HG03521 (cell line): ENCODE data around the gene ZNF195.
"Not testable (repeated sequence)": the region's sequence is repeated elsewhere in the genome, so short reads cannot be mapped to it uniquely, and the experiment has no call there.

Experiments
- ATAC-seq: cut with Tn5 transposase; IDR thresholded peaks from one replicate; pipeline ENCODE4 v1.9.1; 2021; ENCODE audit warnings: mild to moderate bottlenecking, moderate library complexity; ENCODE audit not compliant: unreplicated experiment

Gene ZNF195

DNA sequence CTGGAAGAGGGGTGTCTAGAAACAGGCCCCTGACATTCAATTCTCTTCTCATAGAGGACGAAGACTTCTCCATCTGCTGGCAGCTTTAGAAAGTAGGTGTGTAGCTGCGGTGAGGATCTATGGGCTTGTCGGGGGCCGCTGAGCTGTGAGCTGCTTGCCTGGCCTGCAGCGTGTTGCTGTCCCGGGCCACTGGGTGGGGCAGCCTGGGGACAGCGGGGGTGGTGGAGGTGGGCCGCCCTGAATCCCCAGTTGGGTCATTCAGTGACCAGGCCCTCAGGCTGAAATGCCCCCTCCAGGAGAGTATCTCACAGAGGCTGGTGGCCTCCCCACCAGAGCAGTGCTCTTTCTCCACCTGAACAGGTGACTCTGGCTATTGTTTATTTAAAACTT lies 23.9 kb upstream of the ZNF195 start:
- ATAC-seq, result not testable (repeated sequence)

DNA sequence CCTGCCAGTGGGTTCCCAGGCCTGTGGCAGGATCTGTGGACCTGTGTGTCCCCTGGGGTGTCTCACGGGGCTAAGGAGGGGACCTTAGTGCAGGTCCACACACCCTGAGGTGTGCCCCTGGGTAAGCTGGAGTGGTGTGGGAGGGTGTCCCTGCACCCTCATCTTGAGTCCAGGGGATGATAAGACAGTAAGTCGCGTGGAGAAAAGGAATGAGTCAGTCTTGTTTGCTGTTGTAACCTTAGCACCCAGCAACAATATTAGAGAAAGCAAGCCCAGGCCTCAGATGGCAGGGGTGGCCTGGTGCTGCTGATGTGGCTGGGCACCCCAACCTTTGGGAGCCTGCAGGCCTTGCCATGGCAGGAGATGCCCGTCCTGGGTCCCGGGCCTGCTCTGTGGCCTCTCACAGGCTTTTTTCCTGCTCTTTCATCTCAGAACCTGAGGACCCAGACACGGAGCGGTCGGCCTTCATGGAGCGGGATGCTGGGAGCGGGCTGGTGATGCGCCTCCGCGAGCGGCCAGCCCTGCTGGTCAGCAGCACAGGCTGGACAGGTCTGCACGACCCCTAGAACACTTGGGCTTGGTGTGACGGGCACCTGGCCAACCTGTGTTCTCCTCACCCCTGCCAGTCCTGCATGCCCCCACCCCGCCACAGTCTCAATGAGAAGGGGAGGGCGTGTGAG lies 23.4 kb upstream of the ZNF195 start:
- not testable (repeated sequence) for ATAC-seq

DNA sequence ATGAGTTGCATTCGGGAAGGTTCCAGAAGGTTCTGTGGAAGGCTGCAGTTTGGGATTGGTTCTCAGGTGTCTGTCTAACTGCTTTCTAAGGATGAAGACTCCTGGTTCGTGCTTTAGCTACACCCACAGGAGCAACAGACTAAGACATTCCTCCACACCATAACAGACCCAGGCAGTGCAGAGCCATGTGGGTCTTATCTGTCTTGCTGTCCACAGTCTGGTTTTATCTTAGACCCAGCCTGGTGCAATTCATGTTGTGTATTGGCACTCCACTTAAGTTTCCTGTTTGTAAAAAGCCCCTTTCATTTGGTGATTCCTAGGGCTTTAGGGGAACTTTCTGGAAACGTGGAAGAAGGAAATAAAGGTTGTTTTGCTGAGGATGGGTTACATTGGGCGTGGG lies 22.1 kb upstream of the ZNF195 start:
- ATAC-seq, result not testable (repeated sequence)

DNA sequence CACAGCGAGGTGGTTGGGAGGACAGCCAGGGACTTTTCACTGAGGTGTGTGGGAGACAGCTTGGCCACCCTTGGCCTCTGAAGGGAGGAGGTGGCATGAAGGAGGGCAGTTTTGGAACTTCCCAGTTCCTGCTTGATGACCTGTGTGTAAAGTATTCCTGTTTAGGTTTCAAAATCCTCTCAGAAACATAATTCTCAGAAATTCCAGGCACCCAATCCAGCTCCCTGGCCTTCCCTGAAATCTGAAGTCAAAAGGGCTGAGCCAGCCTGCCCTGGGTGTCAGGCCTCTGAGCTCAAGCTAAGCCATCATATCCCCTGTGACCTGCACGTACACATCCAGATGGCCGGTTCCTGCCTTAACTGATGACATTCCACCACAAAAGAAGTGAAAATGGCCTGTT lies 19.6 kb upstream of the ZNF195 start:
- ATAC-seq, result not testable (repeated sequence)

DNA sequence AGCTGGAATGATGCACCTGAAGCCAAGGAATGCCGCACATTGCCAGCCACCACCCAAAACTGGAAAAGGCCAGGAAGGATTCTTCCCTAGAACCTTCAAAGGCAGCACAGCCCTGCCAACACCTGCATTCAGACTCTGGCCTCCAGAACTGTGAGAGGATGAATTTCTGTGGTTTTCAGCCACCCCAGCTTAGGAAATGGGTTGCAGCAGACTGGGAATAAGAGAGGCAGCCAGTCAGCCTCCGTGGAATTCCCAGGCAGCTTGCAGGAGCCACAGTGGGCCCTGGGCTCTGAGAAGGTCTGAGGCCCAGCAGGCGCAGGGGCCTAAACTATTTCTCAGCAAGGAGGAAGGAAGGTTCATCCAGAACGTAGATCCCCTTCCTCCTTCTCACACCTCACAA lies 19.2 kb upstream of the ZNF195 start:
- ATAC-seq, result not testable (repeated sequence)

DNA sequence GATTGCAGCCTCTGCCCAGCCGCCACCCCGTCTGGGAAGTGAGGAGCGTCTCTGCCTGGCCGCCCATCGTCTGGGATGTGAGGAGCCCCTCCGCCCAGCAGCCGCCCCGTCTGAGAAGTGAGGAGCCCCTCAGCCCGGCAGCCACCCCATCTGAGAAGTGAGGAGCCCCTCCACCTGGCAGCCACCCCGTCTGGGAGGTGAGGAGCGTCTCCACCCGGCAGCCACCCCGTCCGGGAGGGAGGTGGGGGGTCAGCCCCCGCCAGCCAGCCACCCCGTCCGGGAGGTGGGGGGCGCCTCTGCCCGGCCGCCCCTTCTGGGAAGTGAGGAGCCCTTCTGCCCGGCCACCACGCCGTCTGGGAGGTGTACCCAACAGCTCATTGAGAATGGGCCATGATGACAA lies 18.3 kb upstream of the ZNF195 start:
- ATAC-seq, result not testable (repeated sequence)

DNA sequence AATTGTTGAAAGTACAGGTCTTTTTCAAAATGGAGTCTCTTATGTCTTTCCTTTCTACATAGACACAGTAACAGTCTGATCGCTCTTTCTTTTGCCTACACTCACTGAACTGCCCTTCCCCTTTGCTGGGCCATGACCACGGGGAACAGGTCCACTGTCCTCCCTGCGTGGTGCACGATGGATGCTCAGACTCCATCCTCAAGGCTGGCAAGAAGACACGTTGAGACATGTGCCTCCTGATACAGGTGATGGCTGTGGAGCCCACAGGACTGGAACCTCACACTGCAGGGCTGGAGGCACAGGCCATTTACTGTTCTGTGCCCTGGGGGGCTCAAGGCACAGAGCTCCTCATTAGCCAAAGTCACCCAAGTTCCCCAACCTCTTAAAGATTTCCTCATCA lies 16.5 kb upstream of the ZNF195 start:
- ATAC-seq, result not testable (repeated sequence)

DNA sequence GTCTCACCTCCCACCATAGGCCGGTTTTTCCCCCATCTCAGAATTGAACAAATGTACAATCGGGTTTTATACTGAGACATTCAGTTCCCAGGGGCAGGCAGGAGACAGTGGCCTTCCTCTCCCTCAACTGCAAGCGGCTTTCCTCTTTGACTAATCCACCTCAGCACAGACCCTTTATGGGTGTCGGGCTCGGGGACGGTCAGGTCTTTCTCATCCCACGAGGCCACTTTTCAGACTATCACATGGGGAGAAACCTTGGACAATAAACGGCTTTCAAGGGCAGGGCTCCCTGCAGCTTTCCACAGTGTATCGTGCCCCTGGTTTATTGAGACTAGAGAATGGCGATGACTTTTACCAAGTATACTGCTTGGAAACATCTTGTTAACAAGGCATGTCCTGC lies 16.0 kb upstream of the ZNF195 start:
- ATAC-seq, result not testable (repeated sequence)

DNA sequence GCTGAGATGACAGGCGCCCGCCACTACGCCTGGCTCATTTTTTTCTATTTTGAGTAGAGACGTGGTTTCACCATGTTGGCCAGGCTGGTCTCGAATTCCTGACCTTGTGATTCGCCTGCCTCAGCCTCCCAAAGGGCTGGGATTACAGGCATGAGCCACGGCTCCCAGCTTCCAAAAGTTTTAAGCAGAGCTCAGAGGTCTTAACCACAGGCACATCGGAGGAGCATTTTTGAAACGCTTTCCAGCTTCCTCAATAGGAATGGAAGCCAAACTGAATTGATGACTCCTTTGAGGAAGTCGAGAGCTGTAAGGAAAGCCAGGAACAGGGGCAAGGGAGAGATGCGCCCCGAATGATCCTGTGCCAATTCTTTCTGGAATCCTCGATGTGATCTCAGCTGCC lies 14.5 kb upstream of the ZNF195 start:
- not testable (repeated sequence) for ATAC-seq

DNA sequence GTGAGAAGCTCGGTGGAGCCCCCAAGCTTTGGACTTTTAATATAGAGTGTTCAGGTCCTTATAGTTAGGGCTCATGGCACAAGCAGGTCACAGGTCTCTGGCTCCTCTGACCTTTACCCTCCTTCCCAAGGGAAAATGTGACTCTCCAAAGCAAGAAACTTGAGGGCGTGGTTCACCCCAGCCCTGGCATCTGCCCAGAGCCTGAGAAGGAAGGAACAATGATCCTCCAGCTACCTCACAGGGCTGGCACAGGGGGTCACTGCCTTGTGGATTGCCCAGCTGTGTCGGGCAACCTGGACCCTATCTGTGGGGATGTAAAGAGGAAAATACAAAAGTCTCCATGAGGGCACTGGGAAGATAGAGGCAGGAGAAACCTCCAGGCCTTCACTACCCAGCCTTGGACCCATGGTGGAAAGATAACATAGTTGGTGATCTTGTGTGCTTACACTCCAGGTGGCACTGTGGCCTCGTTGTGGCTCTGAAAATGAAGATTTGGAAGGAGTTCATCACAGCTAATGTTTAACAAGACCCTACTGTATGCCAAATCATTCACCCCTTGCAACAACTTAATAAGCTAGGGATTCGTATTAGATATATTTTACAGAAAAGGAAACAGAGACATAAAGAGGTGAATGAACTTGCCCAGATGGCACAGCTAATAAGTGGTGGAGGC lies 3.8 kb upstream of the ZNF195 start:
- ATAC-seq, result no peak

DNA sequence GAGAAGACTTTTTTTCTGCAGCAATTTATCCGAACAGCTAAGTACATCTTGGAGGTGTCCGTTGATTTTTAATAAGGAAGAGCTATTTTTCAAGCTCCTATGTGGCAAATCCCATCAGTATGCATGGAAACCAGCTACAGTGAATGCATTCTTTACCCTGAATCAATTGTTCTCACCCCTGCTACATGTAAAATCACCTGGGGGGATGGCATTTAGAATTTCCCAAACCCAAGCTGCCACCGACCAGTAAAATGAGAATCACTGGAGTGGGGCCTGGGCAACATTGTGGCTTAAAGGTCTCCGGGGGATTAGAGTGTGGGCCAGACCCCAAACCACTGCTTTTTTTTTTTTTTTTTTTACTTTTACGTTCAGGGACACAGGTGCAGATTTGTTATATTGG lies 2.8 kb upstream of the ZNF195 start:
- ATAC-seq, result no peak

DNA sequence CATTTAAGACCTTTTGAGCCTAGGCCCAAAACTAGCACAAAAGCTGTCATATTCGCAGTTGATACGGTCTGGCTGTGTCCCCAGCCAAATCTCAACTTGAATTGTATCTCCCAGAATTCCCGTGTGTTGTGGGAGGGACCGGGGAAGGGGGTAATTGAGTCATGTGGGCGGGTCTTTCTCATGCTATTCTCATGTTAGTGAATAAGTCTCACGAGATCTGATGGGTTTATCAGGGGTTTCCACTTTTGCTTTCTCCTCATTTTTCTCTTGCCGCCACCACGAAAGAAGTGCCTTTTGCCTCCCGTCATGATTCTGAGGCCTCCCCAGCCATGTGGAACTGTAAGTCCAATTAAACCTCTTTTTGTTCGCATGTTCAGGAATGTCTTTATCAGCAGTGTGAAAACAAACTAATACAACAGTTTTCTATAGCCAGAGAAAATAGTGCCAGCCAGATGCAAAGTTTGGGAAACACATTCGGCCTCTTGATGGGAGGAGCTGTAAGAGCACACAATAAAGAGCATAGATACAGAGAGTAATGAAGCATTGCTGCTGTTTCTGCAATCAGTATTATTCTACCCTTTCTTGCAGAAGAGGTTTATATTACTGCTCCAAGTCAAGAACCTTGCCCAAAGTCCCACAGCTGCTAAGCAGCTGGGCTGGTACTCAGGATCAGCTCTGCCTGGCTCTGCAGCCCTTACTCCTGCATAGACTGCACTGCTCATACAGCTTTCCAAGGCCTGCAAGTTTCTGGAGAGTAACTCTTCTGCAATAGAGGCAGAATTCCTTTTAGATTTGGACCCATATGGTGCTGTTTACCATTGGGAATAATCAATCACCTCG lies 2.0 kb upstream of the ZNF195 start:
- ATAC-seq, result no peak

DNA sequence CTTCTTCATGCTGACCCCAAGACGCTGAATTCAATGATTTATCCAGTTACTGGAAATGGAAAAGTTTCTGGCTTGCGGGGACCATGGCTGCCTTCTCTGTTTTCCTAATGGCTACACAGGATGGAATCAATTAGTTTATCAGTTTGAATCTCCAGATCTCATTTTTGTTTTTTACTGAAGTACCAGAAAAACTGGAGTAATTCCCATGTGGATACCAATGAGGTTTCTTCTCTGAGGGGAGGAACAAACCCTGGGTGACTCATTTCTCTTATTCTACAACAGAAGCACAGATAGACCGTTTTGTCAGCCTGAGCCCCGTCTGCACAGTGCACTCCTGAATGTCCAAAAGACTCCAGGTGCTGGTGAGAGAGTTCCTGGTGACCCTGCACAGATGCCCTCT lies 3.4 kb downstream of the ZNF195 start:
- no peak for ATAC-seq

DNA sequence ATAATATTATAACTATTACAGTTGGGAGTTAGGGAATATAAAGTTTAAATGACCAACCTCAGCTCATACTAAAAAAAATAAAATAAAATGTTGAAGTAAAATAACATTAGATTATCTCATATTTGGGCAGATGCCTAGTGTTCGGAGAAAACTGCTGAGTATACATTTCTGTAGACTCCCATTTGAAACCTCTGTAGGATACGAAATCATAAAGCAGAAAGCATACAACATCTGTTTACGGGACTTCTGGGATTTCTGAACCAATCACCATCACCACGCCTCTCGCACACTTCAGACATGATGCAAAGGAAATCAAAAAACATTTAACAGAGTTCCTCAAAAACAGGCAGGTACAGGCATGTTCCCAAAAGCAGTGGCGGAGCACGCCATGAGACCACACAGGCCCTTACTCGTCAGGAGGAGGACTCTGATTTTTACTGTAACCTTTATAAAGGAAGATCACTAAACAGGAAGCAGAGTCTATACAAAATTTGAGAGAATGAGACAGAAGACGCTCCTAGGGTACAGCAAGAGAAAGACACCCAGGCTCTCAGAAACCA lies 8.6 kb downstream of the ZNF195 start:
- no peak for ATAC-seq

DNA sequence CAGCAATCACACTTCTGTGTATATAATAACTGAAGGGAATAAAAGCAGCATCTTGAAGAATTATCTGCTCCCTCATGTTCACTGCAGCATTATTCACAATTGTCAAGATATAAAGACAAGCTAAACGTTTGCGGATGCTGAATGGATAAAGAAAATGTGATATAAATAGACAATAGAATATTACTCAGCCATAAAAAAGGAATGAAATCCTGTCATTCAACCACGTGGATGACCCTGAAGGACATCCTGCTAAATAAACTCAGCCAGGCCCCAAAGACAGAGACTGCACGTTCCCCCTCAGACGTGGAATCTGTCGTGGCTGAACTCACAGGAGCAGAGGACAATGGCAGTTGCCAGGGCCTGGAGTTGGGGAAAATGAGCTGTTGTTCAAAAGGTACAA lies 9.6 kb downstream of the ZNF195 start:
- no peak for ATAC-seq

DNA sequence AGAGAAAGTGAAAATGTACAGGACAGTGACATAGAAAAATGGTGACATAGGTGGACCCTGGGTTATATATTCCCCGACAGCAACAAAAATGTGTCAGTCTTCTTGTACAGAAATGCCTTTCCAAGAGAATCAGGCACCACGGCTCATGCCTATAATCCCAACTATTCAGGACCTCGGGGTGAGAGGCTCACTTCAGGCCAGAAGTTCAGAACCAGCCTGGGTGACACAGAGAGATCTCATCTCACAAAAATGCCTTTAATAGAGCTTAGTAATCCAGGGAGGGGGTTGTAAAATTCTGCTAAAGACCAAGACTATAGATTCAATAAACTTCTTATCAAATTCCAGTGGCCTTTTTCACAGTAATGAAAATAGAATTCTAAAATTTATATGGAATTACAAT lies 10.7 kb downstream of the ZNF195 start:
- no peak for ATAC-seq

DNA sequence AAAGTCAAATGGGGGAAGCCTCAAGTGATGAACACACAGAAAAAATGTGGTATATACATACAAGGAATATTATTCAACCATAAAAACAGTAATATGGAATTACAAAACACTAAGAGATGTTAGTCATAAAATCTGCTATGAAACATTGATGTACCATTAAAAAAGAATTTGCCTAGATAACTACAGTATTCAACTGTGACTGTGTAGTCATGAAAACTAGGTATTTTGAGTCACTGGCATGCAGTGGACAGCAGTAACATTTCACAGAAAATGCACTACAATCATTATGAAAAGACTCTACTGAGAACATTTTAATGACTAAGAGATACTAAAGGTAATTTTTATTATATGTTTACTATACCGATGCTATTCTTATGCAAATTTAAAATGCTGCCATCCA lies 11.7 kb downstream of the ZNF195 start:
- no peak for ATAC-seq

DNA sequence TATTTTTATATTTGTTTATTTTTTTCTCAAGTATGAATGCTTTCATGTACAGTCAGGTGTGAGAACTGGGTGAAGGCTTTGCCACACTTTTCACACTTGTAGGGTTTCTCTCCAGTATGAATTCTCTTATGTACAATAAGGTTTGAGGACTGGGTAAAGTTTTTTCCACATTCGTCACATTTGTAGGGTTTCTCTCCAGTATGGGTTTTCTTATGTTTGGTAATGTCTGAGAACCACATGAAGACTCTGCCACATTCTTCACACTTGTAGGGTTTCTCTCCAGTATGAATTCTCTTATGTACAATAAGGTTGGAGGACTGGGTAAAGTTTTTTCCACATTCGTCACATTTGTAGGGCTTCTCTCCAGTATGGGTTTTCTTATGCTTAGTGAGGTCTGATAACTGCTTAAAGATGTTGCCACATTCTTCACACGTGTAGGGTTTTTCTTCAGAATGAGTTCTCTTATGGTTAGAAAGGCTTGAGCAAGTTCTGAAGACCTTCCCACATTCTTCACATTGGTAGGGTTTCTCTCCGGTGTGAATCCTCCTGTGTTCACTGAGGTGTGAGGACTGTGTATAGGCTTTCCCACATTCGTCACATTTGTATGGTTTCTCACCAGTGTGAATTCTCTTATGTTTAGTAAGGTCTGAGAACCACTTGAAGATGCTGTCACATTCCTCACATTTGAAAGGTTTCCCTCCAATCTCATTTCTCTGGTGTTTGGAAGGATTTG lies 19.7 kb downstream of the ZNF195 start:
- ATAC-seq, result no peak

DNA sequence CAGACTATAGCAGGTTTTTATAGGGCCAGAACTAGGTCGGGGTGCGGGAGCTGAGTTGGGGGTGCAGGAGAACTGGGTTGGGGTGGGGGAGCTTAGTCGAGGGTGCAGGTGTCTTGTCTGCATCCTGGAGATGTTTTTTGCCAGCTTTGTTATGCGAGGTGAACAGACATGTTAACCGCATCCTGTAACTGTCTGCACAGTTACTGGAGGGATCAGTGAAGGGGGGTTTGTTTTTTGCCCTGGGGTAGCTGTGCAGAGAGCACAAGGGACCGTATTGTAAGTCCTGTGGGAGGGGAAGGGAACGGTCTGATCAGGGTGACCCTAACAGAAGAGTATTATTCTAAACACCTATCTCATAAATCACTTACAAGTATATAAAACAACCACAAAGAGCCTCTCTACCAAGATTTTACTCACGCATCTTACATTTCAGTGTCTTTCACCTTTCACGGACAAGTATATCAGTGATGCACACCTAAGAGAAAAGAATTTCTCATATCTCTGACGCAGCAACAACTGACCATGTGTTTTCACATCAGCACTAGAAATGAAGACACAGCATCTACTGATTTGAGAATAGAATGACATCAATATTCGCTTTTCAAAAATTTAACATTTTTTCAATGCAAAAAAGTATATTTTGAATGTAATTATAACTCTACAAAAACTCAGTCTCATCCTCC lies 20.8 kb downstream of the ZNF195 start:
- no peak for ATAC-seq

DNA sequence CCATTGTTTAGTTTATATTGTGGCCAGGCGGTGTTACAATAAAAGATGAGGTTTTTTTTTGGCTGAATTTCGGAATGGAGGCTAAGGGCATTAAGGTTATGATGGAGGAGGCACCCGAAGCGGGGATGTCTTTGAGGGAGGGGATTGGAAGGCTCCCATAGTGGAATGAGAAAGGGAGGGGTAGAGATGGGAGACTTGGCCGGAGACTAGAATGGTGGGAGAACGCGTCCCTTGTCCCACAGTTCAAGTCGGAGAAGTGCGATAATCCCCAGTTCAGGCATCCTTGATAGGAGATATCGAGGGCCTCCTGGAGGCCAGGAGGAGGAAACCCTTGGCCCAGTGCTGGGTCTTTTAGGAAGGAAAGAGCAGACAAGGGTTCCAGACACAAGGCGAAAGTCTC lies 21.6 kb downstream of the ZNF195 start:
- ATAC-seq, result no peak
